Activated naive CD8-positive, alpha-beta T cell treated with anti-CD3 and anti-CD28 coated beads, Interleukin-2, amount 10 ng/mL, durations not matched to agents 7 days and 5 days (primary cell): ENCODE results near the gene ZHX3. TPM values are rescaled to one million over a fixed set of nuclear protein-coding genes. Genes with fewer than 3 reads are reported as not detected.
A peak's percentile ranks its signal among the peaks of the same experiment; 100 is the strongest.

ENCODE experiments used
- ATAC-seq: fragments of 150-1000 bp; cut with Tn5 transposase; one replicate; pipeline ENCODE4 v1.10.0; 2021; ENCODE audit warnings: low read depth, moderate library complexity
- POLR2A ChIA-PET: fragments of 350-600 bp; sonication (Branson Sonifier 250); formaldehyde crosslinking; loops from one replicate; lab custom pipeline; 2021; ENCODE audit warnings: antibody characterized with exemption; lab: Charles Lee
- DNase-seq: peaks from one replicate; pipeline ENCODE4 v3.0.0; 2021
- H3K27ac Mint-ChIP-seq: one replicate; pipeline ENCODE4 v1.8.0; 2022; ENCODE audit warnings: mild to moderate bottlenecking, mixed read lengths
- H3K27me3 Mint-ChIP-seq: one replicate; pipeline ENCODE4 v1.8.0; 2022; ENCODE audit warnings: mild to moderate bottlenecking, moderate library complexity, mixed read lengths
- H3K36me3 Mint-ChIP-seq: one replicate; pipeline ENCODE4 v1.8.0; 2021; ENCODE audit warnings: mild to moderate bottlenecking, mixed read lengths
- H3K4me1 Mint-ChIP-seq: one replicate; pipeline ENCODE4 v1.8.0; 2021; ENCODE audit warnings: mixed read lengths
- H3K4me3 Mint-ChIP-seq: one replicate; pipeline ENCODE4 v1.8.0; 2022; ENCODE audit warnings: mild to moderate bottlenecking, moderate library complexity, mixed read lengths
- H3K9me3 Mint-ChIP-seq: one replicate; pipeline ENCODE4 v1.8.0; 2021; ENCODE audit warnings: mixed read lengths
- total RNA-seq, 2 experiments: library from RNA; stranded (reverse); gene quantifications; one replicate each; pipeline ENCODE4 v1.2.3, GENCODE V29; 2021

The ZHX3 gene
- total RNA-seq, 2 experiments from 2014 or later: 12.3 to 17.1 TPM

GRCh38 chr20:41204304-41205265, 112.9 kb downstream of the ZHX3 start:
- peaks cover 3% of the 10 kb centered on the region for H3K27me3 Mint-ChIP-seq
- no peak overlapping the region for H3K4me3 Mint-ChIP-seq
- H3K4me1 Mint-ChIP-seq: peaks cover 4% of the 10 kb centered on the region
- ATAC-seq (no peak), DNase-seq (no peak)
- no peak overlapping the region for H3K27ac Mint-ChIP-seq
- H3K9me3 Mint-ChIP-seq: peaks cover 5% of the 10 kb centered on the region
- POLR2A ChIA-PET: no interaction called here
- peaks cover 16% of the 10 kb centered on the region for H3K36me3 Mint-ChIP-seq

- Mint-ChIP-seq H3K4me3 (no peak overlapping the region), H3K4me1 (peaks cover 4% of the 10 kb centered on the region), H3K27ac (no peak overlapping the region), H3K36me3 (peaks cover 22% of the 10 kb centered on the region), H3K27me3 (peaks cover 3% of the 10 kb centered on the region), H3K9me3 (peaks cover 12% of the 10 kb centered on the region)
- POLR2A ChIA-PET: no interaction called here
- ATAC-seq (no peak), DNase-seq (no peak)
Observed at GRCh38 chr20:41203660-41204059, 113.9 kb downstream of the ZHX3 start.

- no peak overlapping the region for H3K27ac Mint-ChIP-seq
- DNase-seq: no peak
- no peak overlapping the region for H3K4me3 Mint-ChIP-seq
- no peak for ATAC-seq
- POLR2A ChIA-PET: no interaction called here
- peaks cover 14% of the 10 kb centered on the region for H3K9me3 Mint-ChIP-seq
- H3K36me3 Mint-ChIP-seq: peaks cover 26% of the 10 kb centered on the region
- H3K27me3 Mint-ChIP-seq: peaks cover 3% of the 10 kb centered on the region
- H3K4me1 Mint-ChIP-seq: peaks cover 6% of the 10 kb centered on the region
Observed at GRCh38 chr20:41202426-41202825, 115.1 kb downstream of the ZHX3 start.

- ATAC-seq (no peak), DNase-seq (no peak)
- no peaks in the 10 kb centered on the region for H3K27me3 Mint-ChIP-seq
- H3K36me3 Mint-ChIP-seq: peaks cover 29% of the 10 kb centered on the region
- H3K9me3 Mint-ChIP-seq: peaks cover 14% of the 10 kb centered on the region
- no peak overlapping the region for H3K4me3 Mint-ChIP-seq
- H3K4me1 Mint-ChIP-seq: peaks cover 8% of the 10 kb centered on the region
- no peak overlapping the region for H3K27ac Mint-ChIP-seq
- POLR2A ChIA-PET: interaction anchor here (0.5 kb wide), 1 partner anchor 14 kb away, joined by 3 read pairs; no protein-coding TSS in a partner anchor
Observed at GRCh38 chr20:41201760-41202159, 115.8 kb downstream of the ZHX3 start.

- H3K4me1 Mint-ChIP-seq: peaks cover 13% of the 10 kb centered on the region
- H3K36me3 Mint-ChIP-seq: peaks cover 30% of the 10 kb centered on the region
- no peak for DNase-seq
- peaks cover 12% of the 10 kb centered on the region for H3K9me3 Mint-ChIP-seq
- POLR2A ChIA-PET: no interaction called here
- no peaks in the 10 kb centered on the region for H3K27me3 Mint-ChIP-seq
- no peak overlapping the region for H3K27ac Mint-ChIP-seq
- ATAC-seq: no peak
- H3K4me3 Mint-ChIP-seq: no peak overlapping the region
Observed at GRCh38 chr20:41200446-41201202, 116.9 kb downstream of the ZHX3 start.

- Mint-ChIP-seq H3K36me3 (peaks cover 39% of the 10 kb centered on the region), H3K4me3 (no peak overlapping the region), H3K9me3 (peaks cover 12% of the 10 kb centered on the region), H3K27me3 (no peaks in the 10 kb centered on the region), H3K27ac (no peak overlapping the region), H3K4me1 (peaks cover 20% of the 10 kb centered on the region)
- DNase-seq (no peak), ATAC-seq (no peak)
- POLR2A ChIA-PET: no interaction called here
Observed at GRCh38 chr20:41198443-41198842, 119.1 kb downstream of the ZHX3 start.

- ATAC-seq: peak; percentile 35
- POLR2A ChIA-PET: interaction anchor here (0.7 kb wide), 1 partner anchor 508 kb away, joined by 5 read pairs; the partner anchor contains the start of gene MAFB
- no peak for DNase-seq
- H3K9me3 Mint-ChIP-seq: peaks cover 16% of the 10 kb centered on the region
- H3K27me3 Mint-ChIP-seq: no peaks in the 10 kb centered on the region
- no peak overlapping the region for H3K27ac Mint-ChIP-seq
- peaks cover 39% of the 10 kb centered on the region for H3K36me3 Mint-ChIP-seq
- H3K4me3 Mint-ChIP-seq: no peak overlapping the region
- H3K4me1 Mint-ChIP-seq: peaks cover 16% of the 10 kb centered on the region
Observed at GRCh38 chr20:41196653-41197225, 120.8 kb downstream of the ZHX3 start.

GRCh38 chr20:41192575-41192974, 125.0 kb downstream of the ZHX3 start:
- peaks cover 12% of the 10 kb centered on the region for H3K9me3 Mint-ChIP-seq
- peaks cover 39% of the 10 kb centered on the region for H3K36me3 Mint-ChIP-seq
- no peak overlapping the region for H3K27ac Mint-ChIP-seq
- POLR2A ChIA-PET: interaction anchor here (0.6 kb wide), 1 partner anchor 26 kb away, joined by 6 read pairs; no protein-coding TSS in a partner anchor
- H3K4me1 Mint-ChIP-seq: peaks cover 16% of the 10 kb centered on the region
- H3K4me3 Mint-ChIP-seq: no peak overlapping the region
- ATAC-seq (no peak), DNase-seq (no peak)
- no peaks in the 10 kb centered on the region for H3K27me3 Mint-ChIP-seq

- POLR2A ChIA-PET: no interaction called here
- Mint-ChIP-seq H3K36me3 (peaks cover 36% of the 10 kb centered on the region), H3K27ac (no peak overlapping the region), H3K4me3 (no peak overlapping the region), H3K9me3 (peaks cover 12% of the 10 kb centered on the region), H3K27me3 (no peaks in the 10 kb centered on the region), H3K4me1 (peaks cover 13% of the 10 kb centered on the region)
- no peak for ATAC-seq
- DNase-seq: no peak
Observed at GRCh38 chr20:41191562-41192500, 125.7 kb downstream of the ZHX3 start.

- POLR2A ChIA-PET: interaction anchor here (0.7 kb wide), 1 partner anchor 14 kb away, joined by 3 read pairs; no protein-coding TSS in a partner anchor
- Mint-ChIP-seq H3K4me3 (no peak overlapping the region), H3K36me3 (peaks cover 21% of the 10 kb centered on the region), H3K4me1 (no peaks in the 10 kb centered on the region), H3K9me3 (peaks cover 9% of the 10 kb centered on the region), H3K27ac (no peak overlapping the region), H3K27me3 (no peaks in the 10 kb centered on the region)
- ATAC-seq: no peak
- no peak for DNase-seq
Observed at GRCh38 chr20:41187668-41188067, 129.9 kb downstream of the ZHX3 start.

GRCh38 chr20:41185013-41185757, 132.3 kb downstream of the ZHX3 start:
- no peaks in the 10 kb centered on the region for H3K27me3 Mint-ChIP-seq
- ATAC-seq (no peak), DNase-seq (peak; percentile 25)
- H3K36me3 Mint-ChIP-seq: peaks cover 7% of the 10 kb centered on the region
- POLR2A ChIA-PET: no interaction called here
- H3K27ac Mint-ChIP-seq: no peak overlapping the region
- no peak overlapping the region for H3K4me3 Mint-ChIP-seq
- H3K9me3 Mint-ChIP-seq: no peaks in the 10 kb centered on the region
- peaks cover 12% of the 10 kb centered on the region for H3K4me1 Mint-ChIP-seq

GRCh38 chr20:41183831-41184230, 133.7 kb downstream of the ZHX3 start:
- Mint-ChIP-seq H3K27me3 (no peaks in the 10 kb centered on the region), H3K27ac (no peak overlapping the region), H3K36me3 (peaks cover 2% of the 10 kb centered on the region), H3K9me3 (no peaks in the 10 kb centered on the region), H3K4me1 (peaks cover 12% of the 10 kb centered on the region), H3K4me3 (no peak overlapping the region)
- no peak for ATAC-seq
- no peak for DNase-seq
- POLR2A ChIA-PET: no interaction called here
